Measurements from ENCODE around the gene SLC38A10. TPM values are rescaled to one million over a fixed set of nuclear protein-coding genes. Genes with fewer than 3 reads are reported as not detected.

SLC38A10 gene
- polyA plus RNA-seq, 1 donor from 2014 or later = 37.4 TPM

GRCh38 chr17:81235822-81236740, 59.0 kb downstream of the SLC38A10 start:
- TF ChIP-seq MXI1 (conservative IDR thresholded peaks at IDR 0.05; ENCODE audit: poor library complexity, severe bottlenecking) (no peak), REST (IDR thresholded peaks at IDR 0.05; ENCODE audit: borderline replicate concordance) (no peak), SMC3 (conservative IDR thresholded peaks at IDR 0.05; ENCODE audit: poor library complexity) (no peak), EZH2 (IDR thresholded peaks at IDR 0.05; ENCODE audit: borderline replicate concordance, insufficient read depth, low read length, poor library complexity, severe bottlenecking) (no peak), RAD21 (conservative IDR thresholded peaks at IDR 0.05) (no peak), TAF1 (IDR thresholded peaks at IDR 0.05; ENCODE audit: low read depth) (no peak), EP300 (conservative IDR thresholded peaks at IDR 0.05; ENCODE audit: poor library complexity, severe bottlenecking) (no peak), POLR2AphosphoS5 (IDR thresholded peaks at IDR 0.05) (no peak)
- TF ChIP-seq, protein P1, sequence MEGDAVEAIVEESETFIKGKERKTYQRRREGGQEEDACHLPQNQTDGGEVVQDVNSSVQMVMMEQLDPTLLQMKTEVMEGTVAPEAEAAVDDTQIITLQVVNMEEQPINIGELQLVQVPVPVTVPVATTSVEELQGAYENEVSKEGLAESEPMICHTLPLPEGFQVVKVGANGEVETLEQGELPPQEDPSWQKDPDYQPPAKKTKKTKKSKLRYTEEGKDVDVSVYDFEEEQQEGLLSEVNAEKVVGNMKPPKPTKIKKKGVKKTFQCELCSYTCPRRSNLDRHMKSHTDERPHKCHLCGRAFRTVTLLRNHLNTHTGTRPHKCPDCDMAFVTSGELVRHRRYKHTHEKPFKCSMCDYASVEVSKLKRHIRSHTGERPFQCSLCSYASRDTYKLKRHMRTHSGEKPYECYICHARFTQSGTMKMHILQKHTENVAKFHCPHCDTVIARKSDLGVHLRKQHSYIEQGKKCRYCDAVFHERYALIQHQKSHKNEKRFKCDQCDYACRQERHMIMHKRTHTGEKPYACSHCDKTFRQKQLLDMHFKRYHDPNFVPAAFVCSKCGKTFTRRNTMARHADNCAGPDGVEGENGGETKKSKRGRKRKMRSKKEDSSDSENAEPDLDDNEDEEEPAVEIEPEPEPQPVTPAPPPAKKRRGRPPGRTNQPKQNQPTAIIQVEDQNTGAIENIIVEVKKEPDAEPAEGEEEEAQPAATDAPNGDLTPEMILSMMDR (IDR thresholded peaks at IDR 0.05; ENCODE audit: poor library complexity, severe bottlenecking) = no peak
- H3K4me3 ChIP-seq (ENCODE audit: low read length) = no peak overlapping the region
- no peak overlapping the region for H3K4me2 ChIP-seq (ENCODE audit: low read length)
- H4K20me1 ChIP-seq (ENCODE audit: insufficient read depth) = no peaks in the 10 kb centered on the region
- H3K36me3 ChIP-seq (ENCODE audit: insufficient read depth, low read length) = peaks cover 3% of the 10 kb centered on the region
- no peak overlapping the region for H3K9ac ChIP-seq (ENCODE audit: low read length)
- no peaks in the 10 kb centered on the region for H3F3A ChIP-seq (ENCODE audit: insufficient read depth, low read length, poor library complexity, severe bottlenecking)
- peaks cover 19% of the 10 kb centered on the region for H3K79me2 ChIP-seq (replicated peaks; ENCODE audit: insufficient read depth, low read length)
- no peaks in the 10 kb centered on the region for H3K9me3 ChIP-seq (ENCODE audit: low read length)
- no peaks in the 10 kb centered on the region for H3K9me2 ChIP-seq (ENCODE audit: insufficient read depth, low read length)
- no peak overlapping the region for H2AFZ ChIP-seq (ENCODE audit: low read depth, low read length)
- no peak overlapping the region for H3K27ac ChIP-seq (ENCODE audit: low read length)
- no peaks in the 10 kb centered on the region for H3K27me3 ChIP-seq (ENCODE audit: insufficient read depth, low read depth, low read length)

DNA sequence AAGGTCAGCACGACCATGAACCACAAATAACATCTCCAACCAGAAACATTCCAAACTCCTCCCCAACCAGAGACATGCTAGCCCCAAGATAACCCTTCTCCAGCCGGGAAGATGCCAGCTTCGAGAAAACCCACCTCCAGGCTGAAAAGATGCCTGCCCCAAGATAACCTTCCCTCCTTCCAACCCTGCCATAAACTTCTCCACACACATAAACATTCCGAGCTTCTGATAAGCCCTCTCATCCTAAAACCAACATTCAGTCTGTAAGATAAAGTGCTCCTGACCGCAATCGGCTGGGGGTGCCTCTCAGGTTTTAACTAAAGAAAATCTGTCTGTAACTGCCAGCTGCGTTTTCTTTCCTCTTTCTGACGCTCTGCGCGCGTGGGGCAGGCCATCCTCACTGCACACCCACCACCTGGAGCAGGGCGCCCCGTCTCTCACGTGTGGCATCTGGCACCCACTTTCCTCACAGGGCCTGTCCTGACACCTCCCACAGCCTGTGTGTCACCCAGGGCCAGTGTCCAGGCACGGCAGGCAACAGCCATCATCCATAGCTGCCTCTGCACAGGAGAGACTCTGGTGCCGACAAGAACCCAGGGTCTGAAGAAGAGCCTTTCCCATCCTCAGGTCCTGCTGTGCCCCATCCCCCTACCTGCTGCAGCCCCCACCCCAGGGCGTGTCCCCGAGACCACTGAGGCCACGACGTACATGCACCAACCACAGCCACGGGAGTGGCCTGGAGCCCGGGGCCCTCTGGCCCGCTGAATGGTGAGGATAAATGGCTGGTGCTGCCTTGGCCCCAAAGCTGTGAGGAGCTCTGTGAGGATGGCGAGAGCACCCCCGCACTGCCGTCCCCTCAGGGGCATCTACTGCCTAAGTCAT, 59.9 kb downstream of the SLC38A10 start:
- H2AFZ ChIP-seq (ENCODE audit: low read depth, low read length) = no peak overlapping the region
- no peak overlapping the region for H3K4me2 ChIP-seq (ENCODE audit: low read length)
- no peaks in the 10 kb centered on the region for H3K9me2 ChIP-seq (ENCODE audit: insufficient read depth, low read length)
- H3K9ac ChIP-seq (ENCODE audit: low read length) = no peak overlapping the region
- H3K36me3 ChIP-seq (ENCODE audit: insufficient read depth, low read length) = peaks cover 4% of the 10 kb centered on the region
- peaks cover 18% of the 10 kb centered on the region for H3K79me2 ChIP-seq (replicated peaks; ENCODE audit: insufficient read depth, low read length)
- H3F3A ChIP-seq (ENCODE audit: insufficient read depth, low read length, poor library complexity, severe bottlenecking) = no peaks in the 10 kb centered on the region
- no peak overlapping the region for H3K27ac ChIP-seq (ENCODE audit: low read length)
- TF ChIP-seq REST (IDR thresholded peaks at IDR 0.05; ENCODE audit: borderline replicate concordance) (no peak), SMC3 (conservative IDR thresholded peaks at IDR 0.05; ENCODE audit: poor library complexity) (no peak), RAD21 (conservative IDR thresholded peaks at IDR 0.05) (no peak), POLR2AphosphoS5 (IDR thresholded peaks at IDR 0.05) (no peak), MXI1 (conservative IDR thresholded peaks at IDR 0.05; ENCODE audit: poor library complexity, severe bottlenecking) (no peak), TAF1 (IDR thresholded peaks at IDR 0.05; ENCODE audit: low read depth) (no peak), EP300 (conservative IDR thresholded peaks at IDR 0.05; ENCODE audit: poor library complexity, severe bottlenecking) (no peak), EZH2 (IDR thresholded peaks at IDR 0.05; ENCODE audit: borderline replicate concordance, insufficient read depth, low read length, poor library complexity, severe bottlenecking) (no peak)
- TF ChIP-seq, protein P1 (IDR thresholded peaks at IDR 0.05; ENCODE audit: poor library complexity, severe bottlenecking) = no peak
- no peaks in the 10 kb centered on the region for H3K27me3 ChIP-seq (ENCODE audit: insufficient read depth, low read depth, low read length)
- no peaks in the 10 kb centered on the region for H4K20me1 ChIP-seq (ENCODE audit: insufficient read depth)
- H3K4me3 ChIP-seq (ENCODE audit: low read length) = no peak overlapping the region
- H3K9me3 ChIP-seq (ENCODE audit: low read length) = no peaks in the 10 kb centered on the region
